HepG2 (cell line): ENCODE measurements around the gene FAM83G. TPM values are rescaled to one million over a fixed set of nuclear protein-coding genes. Genes with fewer than 3 reads are reported as not detected.
A peak's percentile ranks its signal among the peaks of the same experiment; 100 is the strongest.

Experiments
- ARHGAP35 ChIP-seq: sonication (generic); formaldehyde crosslinking; IDR thresholded peaks from 2 replicates; pipeline ENCODE4 v1.9.0; 2022; ENCODE audit warnings: mild to moderate bottlenecking, inconsistent platforms, moderate library complexity, missing genetic modification reagents, borderline replicate concordance
- CREM ChIP-seq, 2 experiments: sonication (generic) in 1 of 2; formaldehyde crosslinking in 1 of 2; IDR thresholded peaks; 2 replicates each; pipeline versions ENCODE4 v1.4.0 to v1.6.1; 2016 to 2020; ENCODE audit warnings: antibody characterized with exemption in 1 of 2, mild to moderate bottlenecking in 1 of 2, missing genetic modification reagents in 1 of 2
- HMGXB4 ChIP-seq, 2 experiments: sonication (generic) in 1 of 2; formaldehyde crosslinking in 1 of 2; IDR thresholded peaks; 2 replicates each; pipeline versions ENCODE4 v1.4.0 to v1.6.1; 2018 to 2020; ENCODE audit warnings: missing genetic modification reagents in 2 of 2, borderline replicate concordance in 1 of 2, low read depth in 1 of 2, mild to moderate bottlenecking in 1 of 2, missing biosample characterization in 1 of 2
- HNRNPL ChIP-seq: fragments of 200-400 bp; formaldehyde crosslinking; IDR thresholded peaks from 2 replicates; pipeline ENCODE4 v1.6.1; 2017; ENCODE audit warnings: mild to moderate bottlenecking, low read depth, low read length
- ISX ChIP-seq: sonication (generic); formaldehyde crosslinking; conservative IDR thresholded peaks from 2 replicates; pipeline ENCODE4 v1.5.0; 2020; ENCODE audit warnings: missing genetic modification reagents
- MTF2 ChIP-seq: sonication (generic); formaldehyde crosslinking; IDR thresholded peaks from 2 replicates; pipeline ENCODE4 v1.5.0; 2020; ENCODE audit warnings: missing genetic modification reagents, borderline replicate concordance
- SAFB2 ChIP-seq: sonication (generic); formaldehyde crosslinking; IDR thresholded peaks from 2 replicates; pipeline ENCODE4 v1.5.1; 2020; ENCODE audit warnings: missing genetic modification reagents, low read depth, mild to moderate bottlenecking, borderline replicate concordance
- SRSF9 ChIP-seq: fragments of 200-400 bp; formaldehyde crosslinking; IDR thresholded peaks from 2 replicates; pipeline ENCODE4 v1.6.1; 2018; ENCODE audit warnings: borderline replicate concordance, mild to moderate bottlenecking, low read depth, low read length; ENCODE audit not compliant: insufficient read depth, poor library complexity, severe bottlenecking
- XRCC5 ChIP-seq: fragments of 200-400 bp; formaldehyde crosslinking; optimal IDR thresholded peaks from 2 replicates; pipeline ENCODE3; 2017; ENCODE audit warnings: mild to moderate bottlenecking, low read length
- ZNF605 ChIP-seq: sonication (generic); formaldehyde crosslinking; IDR thresholded peaks from 2 replicates; pipeline ENCODE4 v1.8.0; 2022; ENCODE audit warnings: mild to moderate bottlenecking, missing genetic modification reagents
- ZNF777 ChIP-seq: sonication (generic); formaldehyde crosslinking; IDR thresholded peaks from 2 replicates; pipeline ENCODE4 v1.4.0; 2020; ENCODE audit warnings: missing genetic modification reagents
- ZNF782 ChIP-seq: sonication (generic); formaldehyde crosslinking; IDR thresholded peaks from 2 replicates; pipeline ENCODE4 v1.4.0; 2020; ENCODE audit warnings: missing genetic modification reagents, mild to moderate bottlenecking, borderline replicate concordance
- ZSCAN22 ChIP-seq: sonication (generic); formaldehyde crosslinking; IDR thresholded peaks from 2 replicates; pipeline ENCODE4 v1.4.0; 2020; ENCODE audit warnings: mild to moderate bottlenecking, missing genetic modification reagents
- polyA plus RNA-seq, 8 experiments: library from polyadenylated mRNA; depleted of rRNA in 3 of 8; stranded (reverse) in 7 of 8; unstranded in 1 of 8; fragments of >200 nt; fragmentation: Illumina TruSeq in 4 of 8; extraction: Trizol in 4 of 8; gene quantifications; 2 replicates each; pipeline versions ENCODE4 v1.2.1 to v1.2.3, GENCODE V29; 2011 to 2016; ENCODE audit warnings: low read depth in 4 of 8, missing spikeins in 1 of 8, mixed read lengths in 1 of 8; ENCODE audit not compliant: insufficient read depth in 1 of 8
- total RNA-seq, 5 experiments: library from RNA; depleted of rRNA; stranded (reverse); fragments of >200 nt; fragmentation: Illumina TruSeq; extraction: Trizol; gene quantifications; 2 replicates each; pipeline ENCODE4 v1.2.3, GENCODE V29; 2016; ENCODE audit warnings: low read depth in 1 of 5
- TF ChIP-seq, protein P1 (sequence below): sonication (generic); formaldehyde crosslinking; IDR thresholded peaks from 2 replicates; pipeline ENCODE4 v1.5.1; 2020; ENCODE audit warnings: missing genetic modification reagents, mild to moderate bottlenecking, borderline replicate concordance
- TF ChIP-seq, protein P2 (sequence below): sonication (generic); formaldehyde crosslinking; IDR thresholded peaks from 2 replicates; pipeline ENCODE4 v1.4.0; 2020; ENCODE audit warnings: mild to moderate bottlenecking, missing genetic modification reagents
- TF ChIP-seq, protein P3 (sequence below): sonication (generic); formaldehyde crosslinking; IDR thresholded peaks from 2 replicates; pipeline ENCODE4 v1.5.0; 2020; ENCODE audit warnings: mild to moderate bottlenecking, missing genetic modification reagents
- TF ChIP-seq, protein P4 (sequence below): sonication (generic); formaldehyde crosslinking; IDR thresholded peaks from 2 replicates; pipeline ENCODE4 v1.5.0; 2020; ENCODE audit warnings: missing genetic modification reagents
- TF ChIP-seq, protein P5 (sequence below): sonication (generic); formaldehyde crosslinking; IDR thresholded peaks from 2 replicates; pipeline ENCODE4 v1.4.0; 2020; ENCODE audit warnings: missing genetic modification reagents

The FAM83G gene
- total and polyA plus RNA-seq, 2 of the 13 experiments (the other 11 are each of a cell fraction or from before 2014, with no cell fraction given): 13.7 to 18.6 TPM

DNA sequence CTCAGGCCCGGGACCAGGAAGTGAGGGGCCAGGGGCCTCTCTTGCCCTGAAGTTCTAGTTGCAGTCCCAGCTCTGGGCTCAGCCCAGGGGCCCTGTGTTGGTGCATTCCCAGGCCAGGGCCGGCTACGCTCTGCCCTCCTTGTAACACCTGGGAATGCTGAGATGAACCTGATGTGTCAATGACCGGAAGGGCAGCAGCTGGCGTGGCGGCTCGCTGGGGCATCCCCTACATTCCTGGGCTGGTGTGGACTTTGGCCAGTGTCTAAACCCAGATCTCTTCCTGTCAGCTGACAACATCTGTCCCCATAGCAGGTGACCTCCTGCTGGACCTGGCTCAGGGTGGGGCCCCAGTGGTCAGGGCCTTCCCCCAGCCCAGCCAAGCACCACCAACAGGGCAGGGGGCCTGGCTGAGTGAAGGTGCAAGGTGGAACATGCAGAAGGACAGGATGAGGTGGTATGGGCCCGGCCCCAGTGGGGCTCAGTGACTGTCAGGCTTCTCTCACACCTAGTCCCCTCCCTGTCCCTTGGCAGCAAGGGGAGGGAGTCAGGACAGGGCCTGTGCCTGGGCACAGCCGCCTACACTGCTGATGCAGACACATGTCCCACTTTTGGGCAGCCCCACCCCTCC lies 15.9 kb downstream of the FAM83G start (continued):
- TF ChIP-seq ARHGAP35 (no peak), ZSCAN22 (CRISPR knock-in tag) (no peak), HNRNPL (peak; percentile 97), ZNF782 (CRISPR knock-in tag) (peak; percentile 44; the same call in 1 of the 2 replicates), XRCC5 (peak; percentile 66), ISX (CRISPR knock-in tag) (no peak), HMGXB4 (CRISPR knock-in tag; IDR thresholded peaks at IDR 0.05; ENCODE audit: borderline replicate concordance in 1 of 2, low read depth in 1 of 2) (peak; percentile 59 to 77; a peak in 3 of 4 replicates), CREM (IDR thresholded peaks at IDR 0.05) (peak; percentile 82), CREM (CRISPR knock-in tag; IDR thresholded peaks at IDR 0.05) (no peak), ZNF605 (CRISPR knock-in tag) (peak; percentile 96), SAFB2 (CRISPR knock-in tag) (no peak), ZNF777 (CRISPR knock-in tag) (0 out of 2 replicates have a peak, but pooled peaks have one; percentile 23), MTF2 (no peak), SRSF9 (no peak)
- TF ChIP-seq, protein P1, sequence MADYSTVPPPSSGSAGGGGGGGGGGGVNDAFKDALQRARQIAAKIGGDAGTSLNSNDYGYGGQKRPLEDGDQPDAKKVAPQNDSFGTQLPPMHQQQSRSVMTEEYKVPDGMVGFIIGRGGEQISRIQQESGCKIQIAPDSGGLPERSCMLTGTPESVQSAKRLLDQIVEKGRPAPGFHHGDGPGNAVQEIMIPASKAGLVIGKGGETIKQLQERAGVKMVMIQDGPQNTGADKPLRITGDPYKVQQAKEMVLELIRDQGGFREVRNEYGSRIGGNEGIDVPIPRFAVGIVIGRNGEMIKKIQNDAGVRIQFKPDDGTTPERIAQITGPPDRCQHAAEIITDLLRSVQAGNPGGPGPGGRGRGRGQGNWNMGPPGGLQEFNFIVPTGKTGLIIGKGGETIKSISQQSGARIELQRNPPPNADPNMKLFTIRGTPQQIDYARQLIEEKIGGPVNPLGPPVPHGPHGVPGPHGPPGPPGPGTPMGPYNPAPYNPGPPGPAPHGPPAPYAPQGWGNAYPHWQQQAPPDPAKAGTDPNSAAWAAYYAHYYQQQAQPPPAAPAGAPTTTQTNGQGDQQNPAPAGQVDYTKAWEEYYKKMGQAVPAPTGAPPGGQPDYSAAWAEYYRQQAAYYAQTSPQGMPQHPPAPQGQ (CRISPR knock-in tag): peak; percentile 95; the same call in 1 of the 2 replicates
- TF ChIP-seq, protein P2, sequence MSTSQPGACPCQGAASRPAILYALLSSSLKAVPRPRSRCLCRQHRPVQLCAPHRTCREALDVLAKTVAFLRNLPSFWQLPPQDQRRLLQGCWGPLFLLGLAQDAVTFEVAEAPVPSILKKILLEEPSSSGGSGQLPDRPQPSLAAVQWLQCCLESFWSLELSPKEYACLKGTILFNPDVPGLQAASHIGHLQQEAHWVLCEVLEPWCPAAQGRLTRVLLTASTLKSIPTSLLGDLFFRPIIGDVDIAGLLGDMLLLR: peak; percentile 55; the same call in 1 of the 2 replicates
- TF ChIP-seq, protein P3, sequence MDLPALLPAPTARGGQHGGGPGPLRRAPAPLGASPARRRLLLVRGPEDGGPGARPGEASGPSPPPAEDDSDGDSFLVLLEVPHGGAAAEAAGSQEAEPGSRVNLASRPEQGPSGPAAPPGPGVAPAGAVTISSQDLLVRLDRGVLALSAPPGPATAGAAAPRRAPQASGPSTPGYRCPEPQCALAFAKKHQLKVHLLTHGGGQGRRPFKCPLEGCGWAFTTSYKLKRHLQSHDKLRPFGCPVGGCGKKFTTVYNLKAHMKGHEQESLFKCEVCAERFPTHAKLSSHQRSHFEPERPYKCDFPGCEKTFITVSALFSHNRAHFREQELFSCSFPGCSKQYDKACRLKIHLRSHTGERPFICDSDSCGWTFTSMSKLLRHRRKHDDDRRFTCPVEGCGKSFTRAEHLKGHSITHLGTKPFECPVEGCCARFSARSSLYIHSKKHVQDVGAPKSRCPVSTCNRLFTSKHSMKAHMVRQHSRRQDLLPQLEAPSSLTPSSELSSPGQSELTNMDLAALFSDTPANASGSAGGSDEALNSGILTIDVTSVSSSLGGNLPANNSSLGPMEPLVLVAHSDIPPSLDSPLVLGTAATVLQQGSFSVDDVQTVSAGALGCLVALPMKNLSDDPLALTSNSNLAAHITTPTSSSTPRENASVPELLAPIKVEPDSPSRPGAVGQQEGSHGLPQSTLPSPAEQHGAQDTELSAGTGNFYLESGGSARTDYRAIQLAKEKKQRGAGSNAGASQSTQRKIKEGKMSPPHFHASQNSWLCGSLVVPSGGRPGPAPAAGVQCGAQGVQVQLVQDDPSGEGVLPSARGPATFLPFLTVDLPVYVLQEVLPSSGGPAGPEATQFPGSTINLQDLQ (CRISPR knock-in tag): no peak
- TF ChIP-seq, protein P4, sequence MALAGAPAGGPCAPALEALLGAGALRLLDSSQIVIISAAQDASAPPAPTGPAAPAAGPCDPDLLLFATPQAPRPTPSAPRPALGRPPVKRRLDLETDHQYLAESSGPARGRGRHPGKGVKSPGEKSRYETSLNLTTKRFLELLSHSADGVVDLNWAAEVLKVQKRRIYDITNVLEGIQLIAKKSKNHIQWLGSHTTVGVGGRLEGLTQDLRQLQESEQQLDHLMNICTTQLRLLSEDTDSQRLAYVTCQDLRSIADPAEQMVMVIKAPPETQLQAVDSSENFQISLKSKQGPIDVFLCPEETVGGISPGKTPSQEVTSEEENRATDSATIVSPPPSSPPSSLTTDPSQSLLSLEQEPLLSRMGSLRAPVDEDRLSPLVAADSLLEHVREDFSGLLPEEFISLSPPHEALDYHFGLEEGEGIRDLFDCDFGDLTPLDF (CRISPR knock-in tag): peak; percentile 27; the same call in 1 of the 2 replicates
- TF ChIP-seq, protein P5, sequence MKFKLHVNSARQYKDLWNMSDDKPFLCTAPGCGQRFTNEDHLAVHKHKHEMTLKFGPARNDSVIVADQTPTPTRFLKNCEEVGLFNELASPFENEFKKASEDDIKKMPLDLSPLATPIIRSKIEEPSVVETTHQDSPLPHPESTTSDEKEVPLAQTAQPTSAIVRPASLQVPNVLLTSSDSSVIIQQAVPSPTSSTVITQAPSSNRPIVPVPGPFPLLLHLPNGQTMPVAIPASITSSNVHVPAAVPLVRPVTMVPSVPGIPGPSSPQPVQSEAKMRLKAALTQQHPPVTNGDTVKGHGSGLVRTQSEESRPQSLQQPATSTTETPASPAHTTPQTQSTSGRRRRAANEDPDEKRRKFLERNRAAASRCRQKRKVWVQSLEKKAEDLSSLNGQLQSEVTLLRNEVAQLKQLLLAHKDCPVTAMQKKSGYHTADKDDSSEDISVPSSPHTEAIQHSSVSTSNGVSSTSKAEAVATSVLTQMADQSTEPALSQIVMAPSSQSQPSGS (CRISPR knock-in tag): peak; percentile 96
